Measurements from ENCODE around the gene SLC37A3.

Gene SLC37A3

GRCh38 chr7:140389445-140389844 lies 8.9 kb downstream of the SLC37A3 start:
- no peak for ATAC-seq
- TF ChIP-seq, protein P1, sequence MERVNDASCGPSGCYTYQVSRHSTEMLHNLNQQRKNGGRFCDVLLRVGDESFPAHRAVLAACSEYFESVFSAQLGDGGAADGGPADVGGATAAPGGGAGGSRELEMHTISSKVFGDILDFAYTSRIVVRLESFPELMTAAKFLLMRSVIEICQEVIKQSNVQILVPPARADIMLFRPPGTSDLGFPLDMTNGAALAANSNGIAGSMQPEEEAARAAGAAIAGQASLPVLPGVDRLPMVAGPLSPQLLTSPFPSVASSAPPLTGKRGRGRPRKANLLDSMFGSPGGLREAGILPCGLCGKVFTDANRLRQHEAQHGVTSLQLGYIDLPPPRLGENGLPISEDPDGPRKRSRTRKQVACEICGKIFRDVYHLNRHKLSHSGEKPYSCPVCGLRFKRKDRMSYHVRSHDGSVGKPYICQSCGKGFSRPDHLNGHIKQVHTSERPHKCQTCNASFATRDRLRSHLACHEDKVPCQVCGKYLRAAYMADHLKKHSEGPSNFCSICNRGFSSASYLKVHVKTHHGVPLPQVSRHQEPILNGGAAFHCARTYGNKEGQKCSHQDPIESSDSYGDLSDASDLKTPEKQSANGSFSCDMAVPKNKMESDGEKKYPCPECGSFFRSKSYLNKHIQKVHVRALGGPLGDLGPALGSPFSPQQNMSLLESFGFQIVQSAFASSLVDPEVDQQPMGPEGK (CRISPR knock-in tag; IDR thresholded peaks at IDR 0.05; ENCODE audit: borderline replicate concordance): no peak
- TF ChIP-seq ESRRG (CRISPR knock-in tag; IDR thresholded peaks at IDR 0.05) (no peak), TCF4 (CRISPR knock-in tag; IDR thresholded peaks at IDR 0.05; ENCODE audit: borderline replicate concordance) (no peak), BACH2 (CRISPR knock-in tag; IDR thresholded peaks at IDR 0.05; ENCODE audit: borderline replicate concordance) (no peak), ZFP3 (CRISPR knock-in tag; IDR thresholded peaks at IDR 0.05) (no peak), ZNF70 (CRISPR knock-in tag; IDR thresholded peaks at IDR 0.05) (no peak)

DNA sequence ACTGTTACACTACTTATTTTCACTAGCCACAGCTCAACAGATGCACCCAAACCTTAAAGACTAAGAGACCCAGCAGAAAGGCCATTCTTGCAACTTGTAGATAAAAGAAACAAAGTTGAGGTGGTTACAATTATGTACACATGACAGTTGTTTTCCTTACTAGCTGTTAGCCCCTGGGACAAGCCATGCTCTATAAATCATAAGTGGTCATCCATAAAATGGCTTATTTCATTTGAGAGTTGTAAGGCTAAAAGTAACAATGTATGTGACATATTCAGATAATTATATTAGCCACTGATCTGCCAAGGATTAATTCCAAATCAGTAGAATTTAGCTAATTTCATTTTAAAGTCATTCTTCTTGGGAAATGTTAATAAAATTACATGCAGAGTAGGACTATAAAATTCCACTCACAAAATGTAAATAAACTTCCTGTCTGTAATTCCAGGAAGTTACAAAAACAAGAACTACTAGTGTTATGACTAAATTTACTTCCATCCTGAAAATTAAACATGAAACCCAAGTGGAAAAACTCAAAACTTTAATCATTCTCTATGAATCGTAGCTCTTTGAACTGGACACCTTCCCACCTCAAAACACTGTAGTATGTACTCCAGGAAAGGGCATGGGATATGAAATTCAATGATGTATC lies 13.3 kb downstream of the SLC37A3 start:
- no peak for ATAC-seq
- TF ChIP-seq, protein P2, sequence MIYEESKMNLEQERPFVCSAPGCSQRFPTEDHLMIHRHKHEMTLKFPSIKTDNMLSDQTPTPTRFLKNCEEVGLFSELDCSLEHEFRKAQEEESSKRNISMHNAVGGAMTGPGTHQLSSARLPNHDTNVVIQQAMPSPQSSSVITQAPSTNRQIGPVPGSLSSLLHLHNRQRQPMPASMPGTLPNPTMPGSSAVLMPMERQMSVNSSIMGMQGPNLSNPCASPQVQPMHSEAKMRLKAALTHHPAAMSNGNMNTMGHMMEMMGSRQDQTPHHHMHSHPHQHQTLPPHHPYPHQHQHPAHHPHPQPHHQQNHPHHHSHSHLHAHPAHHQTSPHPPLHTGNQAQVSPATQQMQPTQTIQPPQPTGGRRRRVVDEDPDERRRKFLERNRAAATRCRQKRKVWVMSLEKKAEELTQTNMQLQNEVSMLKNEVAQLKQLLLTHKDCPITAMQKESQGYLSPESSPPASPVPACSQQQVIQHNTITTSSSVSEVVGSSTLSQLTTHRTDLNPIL (CRISPR knock-in tag; IDR thresholded peaks at IDR 0.05; ENCODE audit: low read depth): no peak
- TF ChIP-seq ZC3H10 (CRISPR knock-in tag; IDR thresholded peaks at IDR 0.05) (0 out of 2 replicates have a peak, but pooled peaks have one; percentile 57), CSDC2 (CRISPR knock-in tag; IDR thresholded peaks at IDR 0.05) (no peak), ARNTL (CRISPR knock-in tag; IDR thresholded peaks at IDR 0.05; ENCODE audit: borderline replicate concordance, low read depth) (no peak), OSR1 (CRISPR knock-in tag; IDR thresholded peaks at IDR 0.05) (no peak), ISL1 (CRISPR knock-in tag; IDR thresholded peaks at IDR 0.05) (peak; percentile 45)

- no peak for ATAC-seq
- TF ChIP-seq, protein P3, sequence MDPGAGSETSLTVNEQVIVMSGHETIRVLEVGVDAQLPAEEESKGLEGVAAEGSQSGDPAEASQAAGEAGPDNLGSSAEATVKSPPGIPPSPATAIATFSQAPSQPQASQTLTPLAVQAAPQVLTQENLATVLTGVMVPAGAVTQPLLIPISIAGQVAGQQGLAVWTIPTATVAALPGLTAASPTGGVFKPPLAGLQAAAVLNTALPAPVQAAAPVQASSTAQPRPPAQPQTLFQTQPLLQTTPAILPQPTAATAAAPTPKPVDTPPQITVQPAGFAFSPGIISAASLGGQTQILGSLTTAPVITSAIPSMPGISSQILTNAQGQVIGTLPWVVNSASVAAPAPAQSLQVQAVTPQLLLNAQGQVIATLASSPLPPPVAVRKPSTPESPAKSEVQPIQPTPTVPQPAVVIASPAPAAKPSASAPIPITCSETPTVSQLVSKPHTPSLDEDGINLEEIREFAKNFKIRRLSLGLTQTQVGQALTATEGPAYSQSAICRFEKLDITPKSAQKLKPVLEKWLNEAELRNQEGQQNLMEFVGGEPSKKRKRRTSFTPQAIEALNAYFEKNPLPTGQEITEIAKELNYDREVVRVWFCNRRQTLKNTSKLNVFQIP (CRISPR knock-in tag; IDR thresholded peaks at IDR 0.05; ENCODE audit: borderline replicate concordance, low read depth): no peak
- TF ChIP-seq ESRRG (CRISPR knock-in tag; IDR thresholded peaks at IDR 0.05) (no peak), ZNF565 (CRISPR knock-in tag; conservative IDR thresholded peaks at IDR 0.05; ENCODE audit: low read depth) (no peak), ZFP30 (CRISPR knock-in tag; IDR thresholded peaks at IDR 0.05) (no peak), ISL1 (CRISPR knock-in tag; IDR thresholded peaks at IDR 0.05) (no peak), BACH2 (CRISPR knock-in tag; IDR thresholded peaks at IDR 0.05; ENCODE audit: borderline replicate concordance) (no peak), SNAI2 (CRISPR knock-in tag; IDR thresholded peaks at IDR 0.05) (no peak), CSDC2 (CRISPR knock-in tag; IDR thresholded peaks at IDR 0.05) (no peak), ZFP3 (CRISPR knock-in tag; IDR thresholded peaks at IDR 0.05) (no peak), TCF4 (CRISPR knock-in tag; IDR thresholded peaks at IDR 0.05; ENCODE audit: borderline replicate concordance) (no peak), PPARA (CRISPR knock-in tag; IDR thresholded peaks at IDR 0.05; ENCODE audit: borderline replicate concordance) (no peak), GLIS3 (CRISPR knock-in tag; IDR thresholded peaks at IDR 0.05) (no peak), ZNF8 (CRISPR knock-in tag; IDR thresholded peaks at IDR 0.05) (no peak)
- TF ChIP-seq, protein P4, sequence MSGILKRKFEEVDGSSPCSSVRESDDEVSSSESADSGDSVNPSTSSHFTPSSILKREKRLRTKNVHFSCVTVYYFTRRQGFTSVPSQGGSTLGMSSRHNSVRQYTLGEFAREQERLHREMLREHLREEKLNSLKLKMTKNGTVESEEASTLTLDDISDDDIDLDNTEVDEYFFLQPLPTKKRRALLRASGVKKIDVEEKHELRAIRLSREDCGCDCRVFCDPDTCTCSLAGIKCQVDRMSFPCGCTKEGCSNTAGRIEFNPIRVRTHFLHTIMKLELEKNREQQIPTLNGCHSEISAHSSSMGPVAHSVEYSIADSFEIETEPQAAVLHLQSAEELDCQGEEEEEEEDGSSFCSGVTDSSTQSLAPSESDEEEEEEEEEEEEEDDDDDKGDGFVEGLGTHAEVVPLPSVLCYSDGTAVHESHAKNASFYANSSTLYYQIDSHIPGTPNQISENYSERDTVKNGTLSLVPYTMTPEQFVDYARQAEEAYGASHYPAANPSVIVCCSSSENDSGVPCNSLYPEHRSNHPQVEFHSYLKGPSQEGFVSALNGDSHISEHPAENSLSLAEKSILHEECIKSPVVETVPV (CRISPR knock-in tag; IDR thresholded peaks at IDR 0.05): no peak
- TF ChIP-seq, protein P2 (CRISPR knock-in tag; IDR thresholded peaks at IDR 0.05; ENCODE audit: low read depth): no peak
- TF ChIP-seq, protein P5, sequence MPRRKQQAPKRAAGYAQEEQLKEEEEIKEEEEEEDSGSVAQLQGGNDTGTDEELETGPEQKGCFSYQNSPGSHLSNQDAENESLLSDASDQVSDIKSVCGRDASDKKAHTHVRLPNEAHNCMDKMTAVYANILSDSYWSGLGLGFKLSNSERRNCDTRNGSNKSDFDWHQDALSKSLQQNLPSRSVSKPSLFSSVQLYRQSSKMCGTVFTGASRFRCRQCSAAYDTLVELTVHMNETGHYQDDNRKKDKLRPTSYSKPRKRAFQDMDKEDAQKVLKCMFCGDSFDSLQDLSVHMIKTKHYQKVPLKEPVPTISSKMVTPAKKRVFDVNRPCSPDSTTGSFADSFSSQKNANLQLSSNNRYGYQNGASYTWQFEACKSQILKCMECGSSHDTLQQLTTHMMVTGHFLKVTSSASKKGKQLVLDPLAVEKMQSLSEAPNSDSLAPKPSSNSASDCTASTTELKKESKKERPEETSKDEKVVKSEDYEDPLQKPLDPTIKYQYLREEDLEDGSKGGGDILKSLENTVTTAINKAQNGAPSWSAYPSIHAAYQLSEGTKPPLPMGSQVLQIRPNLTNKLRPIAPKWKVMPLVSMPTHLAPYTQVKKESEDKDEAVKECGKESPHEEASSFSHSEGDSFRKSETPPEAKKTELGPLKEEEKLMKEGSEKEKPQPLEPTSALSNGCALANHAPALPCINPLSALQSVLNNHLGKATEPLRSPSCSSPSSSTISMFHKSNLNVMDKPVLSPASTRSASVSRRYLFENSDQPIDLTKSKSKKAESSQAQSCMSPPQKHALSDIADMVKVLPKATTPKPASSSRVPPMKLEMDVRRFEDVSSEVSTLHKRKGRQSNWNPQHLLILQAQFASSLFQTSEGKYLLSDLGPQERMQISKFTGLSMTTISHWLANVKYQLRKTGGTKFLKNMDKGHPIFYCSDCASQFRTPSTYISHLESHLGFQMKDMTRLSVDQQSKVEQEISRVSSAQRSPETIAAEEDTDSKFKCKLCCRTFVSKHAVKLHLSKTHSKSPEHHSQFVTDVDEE (CRISPR knock-in tag; IDR thresholded peaks at IDR 0.05): no peak
- TF ChIP-seq, protein P1 (CRISPR knock-in tag; IDR thresholded peaks at IDR 0.05; ENCODE audit: borderline replicate concordance): no peak
Measured at GRCh38 chr7:140383954-140384713, 14.2 kb downstream of the SLC37A3 start.

Measured in SK-N-SH treated with all-trans-retinoic acid at 6 μM for 48 hours (cell line).